Activated CD4-positive, alpha-beta T cell treated with anti-CD3 and anti-CD28 coated beads, Interleukin-2, amount 10 ng/mL, durations not matched to agents 24 days and 14 days (primary cell): ENCODE data around the gene SLC35E3. TPM values are rescaled to one million over a fixed set of nuclear protein-coding genes. Genes with fewer than 3 reads are reported as not detected.

Experiments
- DNase-seq: peaks from one replicate; pipeline ENCODE4 v3.0.0; 2022
- H3K27ac Mint-ChIP-seq: one replicate; pipeline ENCODE4 v1.8.0; 2022; ENCODE audit warnings: mild to moderate bottlenecking, mixed read lengths
- H3K27me3 Mint-ChIP-seq: one replicate; pipeline ENCODE4 v1.8.0; 2022; ENCODE audit warnings: mixed read lengths
- H3K36me3 Mint-ChIP-seq: one replicate; pipeline ENCODE4 v1.8.0; 2022; ENCODE audit warnings: low read depth, mild to moderate bottlenecking, mixed read lengths
- H3K4me1 Mint-ChIP-seq: one replicate; pipeline ENCODE4 v1.8.0; 2021; ENCODE audit warnings: mixed read lengths
- H3K4me3 Mint-ChIP-seq: one replicate; pipeline ENCODE4 v1.8.0; 2022; ENCODE audit warnings: mild to moderate bottlenecking, moderate library complexity, mixed read lengths
- H3K9me3 Mint-ChIP-seq: one replicate; pipeline ENCODE4 v1.8.0; 2021; ENCODE audit warnings: mixed read lengths
- intact Hi-C: fragments of 100-400 bp; cut with micrococcal nuclease; formaldehyde crosslinking; loops from one replicate; pipeline ENCODE4 v1.15.1; 2023
- total RNA-seq: library from RNA; stranded (reverse); gene quantifications from 2 replicates; pipeline ENCODE4 v1.2.3, GENCODE V29; 2022

SLC35E3 gene
- 3.8 and 4.2 TPM in 2 replicates for total RNA-seq

- peak within 1 kb of the TSS; percentile 80 for H3K27ac Mint-ChIP-seq
- peak within 1 kb of the TSS; percentile 93 for H3K4me3 Mint-ChIP-seq
- H3K4me1 Mint-ChIP-seq = peaks cover 38% of the 10 kb centered on the region
- DNase-seq = peak; percentile 98
- peaks cover 26% of the 10 kb centered on the region for H3K36me3 Mint-ChIP-seq
- H3K9me3 Mint-ChIP-seq = no peaks in the 10 kb centered on the region
- intact Hi-C loops = loop anchor here (1.0 to 5.0 kb wide), 4 partner anchors 60 to 1496 kb away; partner anchors contain the start of genes CNOT2, MDM1 and NUP107
- H3K27me3 Mint-ChIP-seq = no peaks in the 10 kb centered on the region
Measured at GRCh38 chr12:68745904-68746571, at the start of gene SLC35E3. Gene SLC35E3, plus strand, starts transcription at chr12:68746176. Its CDS starts 202 bp downstream, at chr12:68746378.

DNA sequence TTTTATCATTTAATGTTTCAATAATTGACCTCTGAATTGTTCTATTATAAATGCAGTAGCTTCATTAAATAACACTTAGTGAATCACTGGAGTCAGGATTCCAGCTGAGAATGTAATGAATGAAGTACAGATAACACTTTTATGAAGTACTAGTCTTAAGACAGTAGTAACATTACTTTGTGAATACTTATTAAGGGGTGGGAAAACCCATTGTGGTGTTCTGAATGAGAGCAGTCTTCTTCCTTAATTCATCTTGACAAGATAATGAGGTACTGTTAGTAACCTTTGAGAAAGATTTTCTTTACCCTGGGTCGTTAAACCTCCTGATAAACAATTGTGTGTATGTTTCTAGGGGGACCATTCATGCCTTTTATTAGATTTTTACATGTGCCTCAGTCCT, 46.5 kb upstream of the SLC35E3 start:
- Mint-ChIP-seq H3K27me3 (no peaks in the 10 kb centered on the region), H3K36me3 (peaks cover 43% of the 10 kb centered on the region), H3K4me3 (no peak overlapping the region), H3K4me1 (no peaks in the 10 kb centered on the region), H3K27ac (no peak overlapping the region), H3K9me3 (no peaks in the 10 kb centered on the region)
- intact Hi-C loops = no loop called here
- DNase-seq = no peak

DNA sequence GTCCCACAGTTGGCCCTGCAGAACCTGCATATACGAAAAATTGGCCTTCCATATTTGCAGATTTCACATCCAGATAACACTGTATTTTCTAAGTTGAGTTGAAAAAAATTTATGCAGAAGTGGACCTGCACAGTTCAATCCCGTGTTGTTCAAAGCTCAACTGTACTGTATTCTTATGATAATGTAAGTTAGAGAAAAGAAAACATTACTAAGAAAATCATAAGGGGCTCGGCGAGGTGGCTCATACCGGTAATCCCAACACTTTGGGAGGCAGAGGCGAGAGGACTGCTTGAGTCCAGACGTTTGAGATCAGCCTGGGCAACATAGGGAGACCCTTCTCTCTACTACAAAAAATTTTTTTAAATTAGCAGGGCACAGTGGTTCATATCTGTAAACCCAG, 18.2 kb upstream of the SLC35E3 start:
- peak; percentile 41 for DNase-seq
- Mint-ChIP-seq H3K9me3 (no peaks in the 10 kb centered on the region), H3K4me1 (peaks cover 2% of the 10 kb centered on the region), H3K27me3 (no peaks in the 10 kb centered on the region), H3K4me3 (no peak overlapping the region), H3K27ac (no peak overlapping the region), H3K36me3 (peaks cover 35% of the 10 kb centered on the region)
- intact Hi-C loops = no loop called here

DNA sequence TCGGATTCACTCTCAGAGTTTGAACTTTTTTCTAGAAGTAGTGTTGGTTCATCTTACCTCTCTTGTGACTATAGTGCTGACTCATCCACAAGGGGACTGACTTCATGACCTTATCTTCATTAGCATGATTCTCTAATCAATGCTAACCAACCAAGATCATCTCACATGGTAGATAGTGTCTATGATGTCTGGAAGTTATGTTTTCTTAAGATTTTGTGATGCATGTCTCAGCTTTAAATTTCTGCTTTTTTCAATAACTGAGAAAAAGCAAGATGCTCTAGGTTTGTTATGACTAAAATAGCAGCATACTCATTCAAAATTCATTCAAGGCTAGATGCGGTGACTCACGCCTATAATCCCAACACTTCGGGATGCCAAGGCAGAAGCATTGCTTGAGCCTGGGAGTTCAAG, 12.3 kb upstream of the SLC35E3 start:
- H3K36me3 Mint-ChIP-seq = peaks cover 44% of the 10 kb centered on the region
- intact Hi-C loops = no loop called here
- no peak for DNase-seq
- H3K27ac Mint-ChIP-seq = no peak overlapping the region
- H3K27me3 Mint-ChIP-seq = no peaks in the 10 kb centered on the region
- peaks cover 2% of the 10 kb centered on the region for H3K4me1 Mint-ChIP-seq
- no peaks in the 10 kb centered on the region for H3K9me3 Mint-ChIP-seq
- no peak overlapping the region for H3K4me3 Mint-ChIP-seq

GRCh38 chr12:68739891-68740290, 6.1 kb upstream of the SLC35E3 start:
- Mint-ChIP-seq H3K36me3 (peaks cover 42% of the 10 kb centered on the region), H3K4me1 (peaks cover 11% of the 10 kb centered on the region), H3K27ac (no peak overlapping the region), H3K27me3 (no peaks in the 10 kb centered on the region), H3K4me3 (no peak overlapping the region), H3K9me3 (no peaks in the 10 kb centered on the region)
- intact Hi-C loops = no loop called here
- no peak for DNase-seq

GRCh38 chr12:68743356-68743755, 2.6 kb upstream of the SLC35E3 start:
- intact Hi-C loops = no loop called here
- H3K27ac Mint-ChIP-seq = peak overlapping the region; percentile 54
- no peaks in the 10 kb centered on the region for H3K9me3 Mint-ChIP-seq
- H3K27me3 Mint-ChIP-seq = no peaks in the 10 kb centered on the region
- peaks cover 24% of the 10 kb centered on the region for H3K4me1 Mint-ChIP-seq
- no peak for DNase-seq
- peaks cover 29% of the 10 kb centered on the region for H3K36me3 Mint-ChIP-seq
- peak overlapping the region; percentile 31 for H3K4me3 Mint-ChIP-seq

DNA sequence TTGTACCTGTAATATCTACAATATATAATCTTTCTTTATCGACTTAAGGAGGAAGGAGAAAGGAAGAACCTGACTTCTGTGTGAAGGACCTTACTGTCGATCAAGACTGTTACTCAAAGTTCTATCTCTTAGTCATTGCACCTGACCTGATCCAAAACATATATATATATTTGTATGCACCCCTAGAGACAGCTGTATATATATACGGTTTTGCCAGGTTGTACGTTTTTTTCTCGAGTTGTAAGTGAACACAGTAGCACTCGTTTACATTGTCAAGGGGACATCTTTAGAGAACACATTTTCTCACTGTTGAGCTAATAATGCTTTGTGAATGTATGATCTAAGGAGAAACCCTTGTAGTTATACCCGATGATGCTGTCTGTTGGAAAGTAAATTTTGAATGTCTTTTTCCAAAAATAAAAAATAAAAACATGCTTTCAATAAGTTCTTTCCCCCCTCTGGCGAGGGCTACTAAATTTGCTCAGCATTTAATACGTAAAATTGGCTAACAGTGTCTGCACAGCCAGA, 536 bp upstream of the SLC35E3 start:
- intact Hi-C loops = loop anchor here (5.0 kb wide), 1 partner anchor 1497 kb away; the partner anchor contains the start of gene CNOT2
- Mint-ChIP-seq H3K4me1 (peaks cover 38% of the 10 kb centered on the region), H3K9me3 (no peaks in the 10 kb centered on the region), H3K27me3 (no peaks in the 10 kb centered on the region), H3K36me3 (peaks cover 23% of the 10 kb centered on the region), H3K27ac (peak overlapping the region; percentile 80), H3K4me3 (peak overlapping the region; percentile 93)
- no peak for DNase-seq

- intact Hi-C loops = loop anchor here (1.0 to 5.0 kb wide), 4 partner anchors 60 to 1496 kb away; partner anchors contain the start of genes CNOT2, MDM1 and NUP107
- Mint-ChIP-seq H3K9me3 (no peaks in the 10 kb centered on the region), H3K4me1 (peaks cover 38% of the 10 kb centered on the region), H3K27ac (peak overlapping the region; percentile 80), H3K36me3 (peaks cover 24% of the 10 kb centered on the region), H3K27me3 (no peaks in the 10 kb centered on the region), H3K4me3 (peak overlapping the region; percentile 93)
- DNase-seq = peak; percentile 82
Measured at GRCh38 chr12:68746572-68747180, 700 bp downstream of the SLC35E3 start.

DNA sequence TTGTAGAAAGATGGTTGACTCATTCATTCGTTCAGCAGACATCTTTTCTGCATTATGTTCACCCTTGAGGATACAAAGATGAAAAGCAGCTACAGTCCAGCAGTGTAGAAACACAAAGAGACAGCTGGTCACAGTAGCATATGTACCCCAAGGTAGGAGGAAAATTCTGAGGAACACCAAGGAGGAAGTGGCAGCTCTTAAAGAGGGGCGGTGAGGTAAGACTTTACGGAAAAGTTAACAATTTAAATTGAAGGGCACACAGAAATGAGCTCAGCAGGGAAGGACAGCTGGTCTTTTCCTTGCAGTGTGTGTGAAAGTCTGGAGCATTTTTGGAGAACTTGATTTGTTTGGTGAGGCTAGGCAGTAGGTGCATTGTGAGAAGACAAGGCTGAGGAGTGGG, 3.5 kb downstream of the SLC35E3 start:
- Mint-ChIP-seq H3K4me3 (no peak overlapping the region), H3K36me3 (peaks cover 32% of the 10 kb centered on the region), H3K27me3 (no peaks in the 10 kb centered on the region), H3K9me3 (no peaks in the 10 kb centered on the region), H3K27ac (no peak overlapping the region), H3K4me1 (peaks cover 27% of the 10 kb centered on the region)
- intact Hi-C loops = loop anchor here (5.0 kb wide), 1 partner anchor 1493 kb away; the partner anchor contains the start of gene CNOT2
- no peak for DNase-seq

DNA sequence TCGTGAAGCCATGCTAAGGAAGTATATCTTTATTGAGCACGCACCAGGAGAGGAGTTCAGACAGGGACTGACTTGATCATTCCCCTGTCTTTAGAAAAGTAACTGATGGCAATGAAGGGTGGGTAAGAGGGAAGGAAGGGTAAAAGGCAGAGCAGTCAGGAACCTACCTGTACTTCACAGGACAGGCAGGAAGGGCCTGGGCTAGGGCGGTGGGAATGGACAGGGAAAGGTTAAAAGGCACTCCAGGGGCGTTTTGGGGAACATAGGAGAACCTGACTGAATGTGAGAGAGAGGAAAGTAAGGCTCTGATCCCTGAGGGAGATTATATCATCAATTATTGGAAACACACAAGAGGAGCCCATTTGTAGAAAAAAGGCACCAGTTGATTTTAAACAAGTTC, 3.9 kb downstream of the SLC35E3 start:
- Mint-ChIP-seq H3K36me3 (peaks cover 36% of the 10 kb centered on the region), H3K9me3 (no peaks in the 10 kb centered on the region), H3K27me3 (no peaks in the 10 kb centered on the region), H3K4me1 (peaks cover 27% of the 10 kb centered on the region), H3K27ac (no peak overlapping the region), H3K4me3 (no peak overlapping the region)
- no peak for DNase-seq
- intact Hi-C loops = loop anchor here (5.0 kb wide), 1 partner anchor 1492 kb away; the partner anchor contains the start of gene CNOT2

DNA sequence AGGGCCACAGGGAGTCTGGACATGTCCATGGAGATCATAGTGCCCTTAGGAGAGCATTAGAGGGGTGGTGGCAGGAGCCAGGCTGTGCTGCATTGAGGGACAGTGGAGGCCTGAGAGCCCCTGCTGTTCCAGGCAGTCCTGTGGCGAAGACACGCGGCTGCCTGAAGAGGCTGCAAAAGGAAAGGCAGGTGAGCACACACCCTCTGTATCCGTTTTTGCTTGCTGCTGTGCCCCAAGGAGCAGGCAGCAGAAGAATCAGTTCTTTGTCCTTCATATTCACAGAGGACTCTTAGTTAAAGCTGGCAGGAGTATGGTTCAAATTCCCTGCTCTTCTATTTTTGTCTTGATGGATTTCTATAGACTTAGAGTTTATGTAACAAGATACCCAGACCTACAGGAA, 4.5 kb downstream of the SLC35E3 start:
- Mint-ChIP-seq H3K27me3 (no peaks in the 10 kb centered on the region), H3K27ac (no peak overlapping the region), H3K4me3 (no peak overlapping the region), H3K9me3 (no peaks in the 10 kb centered on the region), H3K36me3 (peaks cover 40% of the 10 kb centered on the region), H3K4me1 (peaks cover 27% of the 10 kb centered on the region)
- intact Hi-C loops = no loop called here
- no peak for DNase-seq

DNA sequence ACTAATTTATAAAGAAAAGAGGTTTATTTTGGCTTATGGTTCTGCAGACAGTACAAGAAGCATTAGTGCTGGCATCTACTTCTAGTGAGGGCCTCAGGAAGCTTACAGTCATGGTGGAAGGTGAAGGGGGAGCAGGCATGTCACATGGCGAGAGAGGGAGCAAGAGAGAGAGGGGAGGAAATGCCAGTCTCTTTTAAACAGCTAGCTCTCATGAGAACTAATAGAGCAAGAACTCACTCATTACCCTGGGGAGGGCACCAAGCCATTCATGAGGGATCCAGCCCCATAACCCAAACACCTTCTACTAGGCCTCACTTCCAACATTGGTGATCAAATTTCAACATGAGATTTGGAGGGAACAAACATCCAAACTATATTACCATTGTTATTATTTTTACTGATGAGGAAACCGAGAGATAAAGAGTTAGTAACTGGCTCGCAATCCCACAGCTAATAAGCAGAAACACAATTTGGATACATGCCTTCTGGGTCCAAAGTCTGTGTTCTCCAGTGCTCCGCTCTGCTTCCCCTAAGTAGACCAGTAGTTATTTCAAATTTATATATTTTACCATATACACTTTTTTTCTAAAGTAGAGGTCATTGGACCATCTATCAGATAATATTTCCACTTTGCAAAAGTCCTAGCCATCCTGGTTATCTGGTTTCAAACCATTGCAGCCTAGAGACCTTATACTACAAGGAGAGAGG, 9.7 kb downstream of the SLC35E3 start:
- H3K27me3 Mint-ChIP-seq = no peaks in the 10 kb centered on the region
- no peak for DNase-seq
- no peaks in the 10 kb centered on the region for H3K4me1 Mint-ChIP-seq
- H3K4me3 Mint-ChIP-seq = no peak overlapping the region
- H3K27ac Mint-ChIP-seq = no peak overlapping the region
- H3K36me3 Mint-ChIP-seq = peaks cover 44% of the 10 kb centered on the region
- intact Hi-C loops = no loop called here
- H3K9me3 Mint-ChIP-seq = no peaks in the 10 kb centered on the region

- intact Hi-C loops = no loop called here
- Mint-ChIP-seq H3K27ac (no peak overlapping the region), H3K9me3 (no peaks in the 10 kb centered on the region), H3K4me3 (no peak overlapping the region), H3K4me1 (no peaks in the 10 kb centered on the region), H3K27me3 (no peaks in the 10 kb centered on the region), H3K36me3 (peaks cover 35% of the 10 kb centered on the region)
- no peak for DNase-seq
Measured at GRCh38 chr12:68759852-68760251, 13.9 kb downstream of the SLC35E3 start.
